Thyroid gland (tissue), 4 donors: Measurements from ENCODE around the gene CITED4.

Experiments
- POLR2A ChIP-seq, 2 donors: fragments of 450-650 bp; IDR thresholded peaks; one replicate each; pipeline ENCODE4 v1.6.1; 2017; ENCODE audit warnings: antibody characterized with exemption in 2 of 2, mild to moderate bottlenecking in 2 of 2, moderate library complexity in 1 of 2
- TF ChIP-seq, protein P1 (sequence below), 6 experiments: fragments of 200-600 bp in 3 of 6; fragments of 450-650 bp in 3 of 6; sonication (generic) in 3 of 6; IDR thresholded peaks; one replicate each; pipeline ENCODE4 v1.5.1; 2016 to 2019; ENCODE audit warnings: antibody characterized with exemption in 6 of 6, mild to moderate bottlenecking in 2 of 6, inconsistent platforms in 1 of 6, moderate library complexity in 1 of 6

DNA sequence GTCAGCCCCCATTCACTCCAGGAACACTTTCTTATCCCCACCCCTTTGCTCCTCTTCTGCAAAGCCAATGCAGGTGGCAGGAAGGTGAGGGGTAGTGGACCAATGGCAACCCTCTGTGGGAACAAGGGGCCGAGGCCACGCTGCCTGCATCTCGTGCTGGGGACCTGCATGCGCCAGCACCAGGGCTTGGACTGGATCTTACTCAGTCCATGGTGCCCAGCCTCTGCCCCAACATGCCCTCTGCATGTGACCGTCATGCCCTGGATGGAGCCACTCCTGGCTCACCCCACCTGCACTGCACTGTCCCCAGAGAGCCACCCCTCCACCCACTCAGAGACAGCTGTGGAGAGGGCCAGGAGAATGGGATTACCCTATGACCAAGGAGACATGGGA, 22.2 kb downstream of the CITED4 start:
- TF ChIP-seq, protein P1, sequence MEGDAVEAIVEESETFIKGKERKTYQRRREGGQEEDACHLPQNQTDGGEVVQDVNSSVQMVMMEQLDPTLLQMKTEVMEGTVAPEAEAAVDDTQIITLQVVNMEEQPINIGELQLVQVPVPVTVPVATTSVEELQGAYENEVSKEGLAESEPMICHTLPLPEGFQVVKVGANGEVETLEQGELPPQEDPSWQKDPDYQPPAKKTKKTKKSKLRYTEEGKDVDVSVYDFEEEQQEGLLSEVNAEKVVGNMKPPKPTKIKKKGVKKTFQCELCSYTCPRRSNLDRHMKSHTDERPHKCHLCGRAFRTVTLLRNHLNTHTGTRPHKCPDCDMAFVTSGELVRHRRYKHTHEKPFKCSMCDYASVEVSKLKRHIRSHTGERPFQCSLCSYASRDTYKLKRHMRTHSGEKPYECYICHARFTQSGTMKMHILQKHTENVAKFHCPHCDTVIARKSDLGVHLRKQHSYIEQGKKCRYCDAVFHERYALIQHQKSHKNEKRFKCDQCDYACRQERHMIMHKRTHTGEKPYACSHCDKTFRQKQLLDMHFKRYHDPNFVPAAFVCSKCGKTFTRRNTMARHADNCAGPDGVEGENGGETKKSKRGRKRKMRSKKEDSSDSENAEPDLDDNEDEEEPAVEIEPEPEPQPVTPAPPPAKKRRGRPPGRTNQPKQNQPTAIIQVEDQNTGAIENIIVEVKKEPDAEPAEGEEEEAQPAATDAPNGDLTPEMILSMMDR (IDR thresholded peaks at IDR 0.05): no peak
- TF ChIP-seq POLR2A (IDR thresholded peaks at IDR 0.05): no peak
